Stimulated activated CD8-positive, alpha-beta memory T cell treated with anti-CD3 and anti-CD28 coated beads, Interleukin-12 subunit alpha, Interleukin-12 subunit beta, amount 100 ng/mL, for 4 hours (primary cell): ENCODE results near the gene ZBTB21.

Experiments used
- DNase-seq: peaks from one replicate; pipeline ENCODE4 v3.0.0-alpha.2; 2020; ENCODE audit warnings: low read depth

The ZBTB21 gene

GRCh38 chr21:42039911-42040351 is 29.8 kb upstream of the ZBTB21 start:
- DNase-seq, result no peak

- DNase-seq, result no peak
These were observed 29.3 kb upstream of the ZBTB21 start for GRCh38 chr21:42039470-42039901.

GRCh38 chr21:42038826-42039425 is 28.8 kb upstream of the ZBTB21 start:
- DNase-seq, result no peak

GRCh38 chr21:42038393-42038792 is 28.2 kb upstream of the ZBTB21 start:
- DNase-seq, result no peak

GRCh38 chr21:42037943-42038342 is 27.8 kb upstream of the ZBTB21 start:
- DNase-seq, result no peak

GRCh38 chr21:42037516-42037915 is 27.4 kb upstream of the ZBTB21 start:
- no peak for DNase-seq

GRCh38 chr21:42036313-42036712 is 26.2 kb upstream of the ZBTB21 start:
- DNase-seq, result no peak

GRCh38 chr21:42032968-42033367 is 22.8 kb upstream of the ZBTB21 start:
- no peak for DNase-seq

GRCh38 chr21:42032266-42032665 is 22.1 kb upstream of the ZBTB21 start:
- DNase-seq, result no peak

- no peak for DNase-seq
These were observed 21.7 kb upstream of the ZBTB21 start for GRCh38 chr21:42031816-42032215.

- DNase-seq, result no peak
These were observed 21.1 kb upstream of the ZBTB21 start for GRCh38 chr21:42031241-42031640.

- DNase-seq, result no peak
These were observed 20.2 kb upstream of the ZBTB21 start for GRCh38 chr21:42030311-42030710.

GRCh38 chr21:42028766-42029425 is 18.7 kb upstream of the ZBTB21 start:
- no peak for DNase-seq

GRCh38 chr21:42027822-42028765 is 17.9 kb upstream of the ZBTB21 start:
- DNase-seq, result no peak

GRCh38 chr21:42027085-42027821 is 17.1 kb upstream of the ZBTB21 start:
- DNase-seq, result no peak

- no peak for DNase-seq
These were observed 15.9 kb upstream of the ZBTB21 start for GRCh38 chr21:42026082-42026435.

GRCh38 chr21:42025376-42026081 is 15.4 kb upstream of the ZBTB21 start:
- no peak for DNase-seq

- DNase-seq, result no peak
These were observed 12.7 kb upstream of the ZBTB21 start for GRCh38 chr21:42022906-42023305.

- DNase-seq, result no peak
These were observed 11.9 kb upstream of the ZBTB21 start for GRCh38 chr21:42022091-42022430.

GRCh38 chr21:42021371-42022090 is 11.4 kb upstream of the ZBTB21 start:
- no peak for DNase-seq

- DNase-seq, result no peak
These were observed 9.5 kb upstream of the ZBTB21 start for GRCh38 chr21:42019706-42020105.
